ENCODE results near the gene CEP43. TPM values are rescaled to one million over a fixed set of nuclear protein-coding genes. Genes with fewer than 3 reads are reported as not detected.

The CEP43 gene
- total and polyA plus RNA-seq, 10 of the 15 experiments (the other 5 are each of a cell fraction or from before 2014, with no cell fraction given), result 7.7 to 49.9 (median 24.6) TPM

DNA sequence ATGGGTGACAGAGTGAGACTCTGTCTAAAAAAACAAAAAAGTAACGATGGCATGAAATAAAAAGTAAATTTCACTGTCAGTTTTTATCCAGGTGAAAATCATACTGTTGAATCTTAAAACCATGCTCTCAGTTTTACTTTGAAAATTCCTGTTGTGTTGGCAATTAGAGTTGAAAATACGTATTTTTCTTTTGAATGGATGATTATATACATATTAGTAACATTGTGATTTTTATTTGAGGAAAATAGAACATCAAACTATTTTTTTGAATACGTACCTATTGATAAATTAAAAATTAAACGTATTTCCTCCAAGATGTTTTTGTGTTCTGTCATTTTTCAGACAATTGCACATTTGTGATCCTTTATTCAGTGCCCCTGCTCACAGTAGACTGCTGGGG lies 14.7 kb downstream of the CEP43 start (continued):
- no peak for TF ChIP-seq CEBPZ (IDR thresholded peaks at IDR 0.05; ENCODE audit: low read depth, low read length)
- TF ChIP-seq JUNB (IDR thresholded peaks at IDR 0.05), result no peak
- TF ChIP-seq, protein P1, sequence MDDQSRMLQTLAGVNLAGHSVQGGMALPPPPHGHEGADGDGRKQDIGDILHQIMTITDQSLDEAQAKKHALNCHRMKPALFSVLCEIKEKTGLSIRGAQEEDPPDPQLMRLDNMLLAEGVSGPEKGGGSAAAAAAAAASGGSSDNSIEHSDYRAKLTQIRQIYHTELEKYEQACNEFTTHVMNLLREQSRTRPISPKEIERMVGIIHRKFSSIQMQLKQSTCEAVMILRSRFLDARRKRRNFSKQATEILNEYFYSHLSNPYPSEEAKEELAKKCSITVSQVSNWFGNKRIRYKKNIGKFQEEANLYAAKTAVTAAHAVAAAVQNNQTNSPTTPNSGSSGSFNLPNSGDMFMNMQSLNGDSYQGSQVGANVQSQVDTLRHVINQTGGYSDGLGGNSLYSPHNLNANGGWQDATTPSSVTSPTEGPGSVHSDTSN (IDR thresholded peaks at IDR 0.05; ENCODE audit: insufficient replicate concordance, low read depth, low read length), result no peak
- no peak for TF ChIP-seq SUPT20H (IDR thresholded peaks at IDR 0.05; ENCODE audit: borderline replicate concordance, control insufficient read depth, low read depth, low read length)
- TF ChIP-seq, protein P2, sequence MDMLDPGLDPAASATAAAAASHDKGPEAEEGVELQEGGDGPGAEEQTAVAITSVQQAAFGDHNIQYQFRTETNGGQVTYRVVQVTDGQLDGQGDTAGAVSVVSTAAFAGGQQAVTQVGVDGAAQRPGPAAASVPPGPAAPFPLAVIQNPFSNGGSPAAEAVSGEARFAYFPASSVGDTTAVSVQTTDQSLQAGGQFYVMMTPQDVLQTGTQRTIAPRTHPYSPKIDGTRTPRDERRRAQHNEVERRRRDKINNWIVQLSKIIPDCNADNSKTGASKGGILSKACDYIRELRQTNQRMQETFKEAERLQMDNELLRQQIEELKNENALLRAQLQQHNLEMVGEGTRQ (IDR thresholded peaks at IDR 0.05; ENCODE audit: borderline replicate concordance, low read depth, low read length), result no peak
- no peak for TF ChIP-seq HDGF (IDR thresholded peaks at IDR 0.05)
- no peak for TF ChIP-seq BCL11A (IDR thresholded peaks at IDR 0.05; ENCODE audit: low read depth, low read length)
